GM10248 (cell line): ENCODE data around the gene LRRC19.

ENCODE experiments used
- CTCF ChIA-PET: fragments of 300-600 bp; sonication (Branson Sonifier 250); formaldehyde crosslinking; extraction: SDS; loops from one replicate; lab custom pipeline; 2021; ENCODE audit warnings: antibody characterized with exemption; lab: Yijun Ruan, JAX
- POLR2A ChIA-PET: fragments of 350-650 bp; sonication (Branson Sonifier 250); formaldehyde crosslinking; extraction: SDS; loops from one replicate; lab custom pipeline; 2020; ENCODE audit warnings: antibody characterized with exemption; lab: Yijun Ruan, JAX
- DNase-seq: peaks from one replicate; pipeline ENCODE4 v3.0.0; 2012; ENCODE audit errors: extremely low spot score
- TF ChIP-seq, protein P1 (sequence below): IDR thresholded peaks from 2 replicates; pipeline ENCODE4 v1.5.1; 2012; ENCODE audit warnings: mild to moderate bottlenecking, low read depth; ENCODE audit errors: extremely low read depth, missing control alignments, control extremely low read depth

Gene LRRC19

GRCh38 chr9:27019589-27019988, 14.1 kb upstream of the LRRC19 start:
- TF ChIP-seq, protein P1, sequence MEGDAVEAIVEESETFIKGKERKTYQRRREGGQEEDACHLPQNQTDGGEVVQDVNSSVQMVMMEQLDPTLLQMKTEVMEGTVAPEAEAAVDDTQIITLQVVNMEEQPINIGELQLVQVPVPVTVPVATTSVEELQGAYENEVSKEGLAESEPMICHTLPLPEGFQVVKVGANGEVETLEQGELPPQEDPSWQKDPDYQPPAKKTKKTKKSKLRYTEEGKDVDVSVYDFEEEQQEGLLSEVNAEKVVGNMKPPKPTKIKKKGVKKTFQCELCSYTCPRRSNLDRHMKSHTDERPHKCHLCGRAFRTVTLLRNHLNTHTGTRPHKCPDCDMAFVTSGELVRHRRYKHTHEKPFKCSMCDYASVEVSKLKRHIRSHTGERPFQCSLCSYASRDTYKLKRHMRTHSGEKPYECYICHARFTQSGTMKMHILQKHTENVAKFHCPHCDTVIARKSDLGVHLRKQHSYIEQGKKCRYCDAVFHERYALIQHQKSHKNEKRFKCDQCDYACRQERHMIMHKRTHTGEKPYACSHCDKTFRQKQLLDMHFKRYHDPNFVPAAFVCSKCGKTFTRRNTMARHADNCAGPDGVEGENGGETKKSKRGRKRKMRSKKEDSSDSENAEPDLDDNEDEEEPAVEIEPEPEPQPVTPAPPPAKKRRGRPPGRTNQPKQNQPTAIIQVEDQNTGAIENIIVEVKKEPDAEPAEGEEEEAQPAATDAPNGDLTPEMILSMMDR: no peak
- no peak for DNase-seq
- ChIA-PET CTCF (interaction anchor here (1.6 to 2.9 kb wide), 2 partner anchors 10 to 13 kb away, joined by 7 to 10 read pairs; no protein-coding TSS in a partner anchor), POLR2A (no interaction called here)

DNA sequence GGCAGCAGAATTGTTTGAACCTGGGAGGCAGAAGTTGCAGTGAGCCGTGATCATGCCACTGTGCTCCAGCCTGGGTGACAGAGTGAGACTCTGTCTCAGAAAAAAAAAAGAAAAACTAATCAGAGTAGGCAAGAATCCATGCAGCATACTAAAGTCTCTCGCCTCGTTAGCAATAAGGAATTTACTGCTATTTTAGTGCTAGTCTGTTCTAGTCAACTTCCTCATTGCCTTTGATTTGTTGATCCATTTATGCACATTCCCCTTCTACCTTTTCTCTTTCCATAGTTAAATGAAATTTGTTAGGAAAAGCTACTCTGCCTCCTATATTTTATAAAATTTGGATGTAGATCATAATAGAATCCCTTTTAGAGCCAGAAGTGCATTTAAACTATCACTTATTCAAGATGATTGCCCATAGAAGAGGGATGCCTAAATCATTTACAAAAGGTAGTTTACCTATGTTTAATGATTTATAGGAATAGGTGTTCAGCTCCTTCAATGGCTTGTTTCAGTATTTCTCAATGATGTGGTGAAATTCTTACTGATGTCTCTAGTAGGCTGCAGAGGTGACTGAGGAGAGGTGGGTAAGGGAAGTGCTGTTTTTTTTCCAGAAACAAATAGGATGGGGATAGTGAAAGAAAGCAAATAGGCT, 1.9 kb downstream of the LRRC19 start:
- CTCF ChIA-PET: interaction anchor here (1.7 to 1.8 kb wide), 2 partner anchors 23 to 30 kb away, joined by 4 read pairs; no protein-coding TSS in a partner anchor
- TF ChIP-seq, protein P1: no peak
- POLR2A ChIA-PET: no interaction called here

DNA sequence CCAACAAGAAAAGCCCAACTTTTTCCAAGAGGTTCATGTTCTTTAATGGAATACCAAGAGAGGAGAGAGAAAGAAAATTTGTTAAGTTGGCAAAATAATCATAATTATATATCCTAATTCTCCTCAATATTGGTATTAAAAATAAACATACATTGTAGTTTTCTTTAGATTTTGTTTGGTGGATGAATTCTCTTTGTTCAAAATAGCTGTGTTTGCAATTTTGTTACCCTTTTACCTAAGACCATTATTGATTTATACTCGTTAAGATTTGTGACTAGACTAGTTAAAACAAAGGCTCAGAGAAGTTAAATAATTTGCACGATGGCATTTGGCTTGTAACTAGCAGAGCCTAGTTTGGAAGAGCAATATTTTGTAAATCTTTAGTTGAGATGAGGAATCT, 9.7 kb downstream of the LRRC19 start:
- no peak for DNase-seq
- ChIA-PET POLR2A (no interaction called here), CTCF (interaction anchor here (1.6 kb wide), 1 partner anchor 12 kb away, joined by 4 read pairs; no protein-coding TSS in a partner anchor)
- TF ChIP-seq, protein P1: no peak

More for the DNA sequence above, 1.9 kb downstream of the LRRC19 start:
- DNase-seq: no peak

- no peak for DNase-seq
- POLR2A ChIA-PET: no interaction called here
- TF ChIP-seq, protein P1: no peak
- CTCF ChIA-PET: interaction anchor here (0.9 to 1.0 kb wide), 2 partner anchors 10 to 12 kb away, joined by 3 to 4 read pairs; no protein-coding TSS in a partner anchor
These were observed 22.1 kb downstream of the LRRC19 start for GRCh38 chr9:26983340-26983739.

- CTCF ChIA-PET: interaction anchor here (0.7 to 2.1 kb wide), 3 partner anchors 18 to 22 kb away, joined by 3 to 7 read pairs (median 4); partner anchors contain the start of gene IFT74
These were observed 29.5 kb downstream of the LRRC19 start for GRCh38 chr9:26975728-26976707.

More at GRCh38 chr9:26975728-26976707, 29.5 kb downstream of the LRRC19 start:
- DNase-seq: no peak
- TF ChIP-seq, protein P1: no peak
- POLR2A ChIA-PET: no interaction called here
